Loucy (cell line): ENCODE results near the gene RIMBP2.
"Not testable (repeated sequence)": the region's sequence is repeated elsewhere in the genome, so short reads cannot be mapped to it uniquely, and the experiment has no call there.

Experiments
- H2AFZ ChIP-seq: fragments of 200-600 bp; sonication (generic); 2 replicates; pipeline ENCODE4 v1.6.0; 2016; ENCODE audit warnings: antibody characterized with exemption, mild to moderate bottlenecking, low read length, moderate library complexity
- H3F3A ChIP-seq: fragments of 200-600 bp; 2 replicates; pipeline ENCODE4 v1.6.0; 2016; ENCODE audit warnings: antibody characterized with exemption, low read depth, mild to moderate bottlenecking
- H3K27me3 ChIP-seq: fragments of 200-600 bp; sonication (generic); 2 replicates; pipeline ENCODE4 v1.6.1; 2014; ENCODE audit warnings: low read length, mild to moderate bottlenecking; ENCODE audit not compliant: insufficient read depth, poor library complexity, severe bottlenecking
- H3K36me3 ChIP-seq: fragments of 200-600 bp; sonication (generic); 2 replicates; pipeline ENCODE4 v1.6.1; 2016; ENCODE audit warnings: low read length; ENCODE audit not compliant: insufficient read depth
- H3K4me1 ChIP-seq: fragments of 200-600 bp; sonication (generic); 2 replicates; pipeline ENCODE4 v1.5.1; 2014; ENCODE audit warnings: low read length, mild to moderate bottlenecking; ENCODE audit not compliant: insufficient read depth, poor library complexity, severe bottlenecking
- H3K4me2 ChIP-seq: fragments of 200-600 bp; sonication (generic); 2 replicates; pipeline ENCODE4 v1.6.0; 2014; ENCODE audit warnings: antibody characterized with exemption, low read length, low read depth, mild to moderate bottlenecking; ENCODE audit not compliant: poor library complexity, severe bottlenecking
- H3K4me3 ChIP-seq: fragments of 200-600 bp; sonication (generic); 2 replicates; pipeline ENCODE4 v1.5.1; 2014; ENCODE audit warnings: low read length, mild to moderate bottlenecking, mixed read lengths; ENCODE audit not compliant: poor library complexity, severe bottlenecking
- H3K79me2 ChIP-seq: fragments of 200-600 bp; sonication (generic); 2 replicates; pipeline ENCODE4 v1.6.1; 2014; ENCODE audit warnings: low read length; ENCODE audit not compliant: insufficient read depth
- H3K9ac ChIP-seq: fragments of 200-600 bp; sonication (generic); 2 replicates; pipeline ENCODE4 v1.6.0; 2014; ENCODE audit warnings: mild to moderate bottlenecking, low read depth, low read length, moderate library complexity; ENCODE audit not compliant: poor library complexity, severe bottlenecking
- H3K9me2 ChIP-seq: fragments of 200-600 bp; sonication (generic); replicated peaks from 2 replicates; pipeline ENCODE4 v1.6.1; 2016; ENCODE audit warnings: low read depth, low read length, mixed read lengths
- H3K9me3 ChIP-seq: fragments of 200-600 bp; sonication (generic); 2 replicates; pipeline ENCODE4 v1.6.1; 2014; ENCODE audit warnings: mild to moderate bottlenecking, antibody characterized with exemption, low read length, low read depth; ENCODE audit not compliant: insufficient read depth
- H4K20me1 ChIP-seq: fragments of 200-600 bp; sonication (generic); 2 replicates; pipeline ENCODE4 v1.6.0; 2014; ENCODE audit warnings: antibody characterized with exemption, low read length, mild to moderate bottlenecking; ENCODE audit not compliant: insufficient read depth, poor library complexity, severe bottlenecking
- CTCF ChIP-seq: fragments of 200-600 bp; sonication (generic); conservative IDR thresholded peaks from 2 replicates; pipeline ENCODE4 v1.5.1; 2014; ENCODE audit warnings: mild to moderate bottlenecking, antibody characterized with exemption, low read length
- EZH2phosphoT487 ChIP-seq: fragments of 200-600 bp; IDR thresholded peaks from 2 replicates; pipeline ENCODE4 v1.6.1; 2018; ENCODE audit warnings: antibody characterized with exemption, mild to moderate bottlenecking, moderate library complexity, borderline replicate concordance

Gene RIMBP2

DNA sequence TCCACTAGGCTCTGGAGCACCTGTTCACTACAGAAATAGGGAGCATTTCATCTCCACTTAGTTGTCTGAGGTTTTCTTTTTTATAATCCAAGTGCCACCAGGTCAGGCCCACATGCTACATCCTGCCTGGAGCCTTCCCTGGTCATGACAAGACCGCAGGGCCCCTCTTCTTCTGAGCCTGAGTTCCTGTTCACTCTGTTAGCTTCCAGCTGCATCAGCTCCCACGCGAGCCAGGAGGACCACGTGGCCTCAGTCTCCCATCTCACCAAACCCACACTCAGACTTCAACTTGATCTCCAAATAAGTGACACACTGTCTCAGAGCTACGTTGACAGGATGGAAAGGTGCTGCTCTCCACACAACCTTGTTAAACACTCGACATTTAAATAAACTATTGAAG lies 21.0 kb downstream of the RIMBP2 start:
- Histone ChIP-seq H3K4me1 (no peaks in the 10 kb centered on the region), H3K9me2 (no peaks in the 10 kb centered on the region), H3K27me3 (no peaks in the 10 kb centered on the region), H3K4me2 (no peak overlapping the region), H3K4me3 (no peak overlapping the region), H3K36me3 (no peaks in the 10 kb centered on the region), H4K20me1 (no peaks in the 10 kb centered on the region), H3F3A (no peaks in the 10 kb centered on the region), H2AFZ (no peak overlapping the region), H3K9me3 (peaks cover 3% of the 10 kb centered on the region; the same call in 1 of the 2 replicates), H3K79me2 (no peaks in the 10 kb centered on the region), H3K9ac (no peak overlapping the region)
- TF ChIP-seq CTCF: no peak
- no peak for TF ChIP-seq EZH2phosphoT487

DNA sequence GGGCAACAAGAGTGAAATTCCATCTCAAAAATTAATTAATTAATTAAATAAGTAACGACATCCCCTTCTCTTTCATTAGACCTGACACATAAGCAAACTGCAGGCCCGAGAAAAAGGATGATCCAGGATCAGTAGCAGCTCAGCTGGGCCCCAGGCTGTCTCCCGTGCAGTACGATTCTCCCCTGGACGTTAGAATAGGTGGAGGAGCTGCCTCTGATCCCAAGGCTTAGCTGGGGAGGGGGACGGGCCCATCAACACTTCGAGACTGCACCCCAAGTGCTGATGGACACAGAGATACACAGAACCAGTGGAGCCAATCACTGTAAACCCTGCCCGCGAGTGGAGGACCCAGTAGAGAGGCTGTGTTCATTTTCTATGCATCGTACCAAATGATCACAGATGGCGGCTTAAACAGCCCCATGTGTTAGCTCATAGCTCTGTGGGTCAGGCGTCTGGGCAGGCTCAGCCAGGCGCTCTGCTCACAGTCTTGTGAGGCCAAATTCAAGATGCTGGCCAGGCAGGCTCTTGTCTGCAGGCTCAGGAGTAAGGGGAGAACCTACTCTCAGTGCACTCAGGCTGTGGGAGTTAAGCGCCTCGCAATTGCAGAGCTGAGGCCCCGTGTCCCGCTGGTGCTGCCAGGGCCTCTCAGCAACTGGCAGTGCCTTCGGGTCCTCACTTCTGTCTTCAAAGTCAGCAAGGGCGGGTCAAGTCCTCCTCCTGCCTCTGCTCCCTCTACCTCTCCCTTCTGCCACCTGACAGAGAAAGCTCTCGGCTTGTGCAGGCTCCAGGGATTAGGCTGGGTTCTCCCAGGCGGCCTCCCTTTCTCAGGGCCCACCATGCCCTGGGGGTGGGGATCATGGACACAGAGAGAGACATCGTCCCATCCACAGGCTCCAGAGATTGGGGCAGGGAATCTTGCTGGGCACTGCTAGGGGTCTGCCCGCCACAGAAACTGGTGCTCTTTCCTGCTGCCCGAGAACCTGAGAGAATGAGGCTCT lies 26.4 kb downstream of the RIMBP2 start:
- H3F3A ChIP-seq: no peaks in the 10 kb centered on the region
- no peak overlapping the region for H3K4me3 ChIP-seq
- H2AFZ ChIP-seq: no peak overlapping the region
- H3K36me3 ChIP-seq: no peaks in the 10 kb centered on the region
- H3K79me2 ChIP-seq: no peaks in the 10 kb centered on the region
- H3K4me2 ChIP-seq: no peak overlapping the region
- no peaks in the 10 kb centered on the region for H3K9me2 ChIP-seq
- no peak overlapping the region for H3K9ac ChIP-seq
- no peaks in the 10 kb centered on the region for H3K27me3 ChIP-seq
- H3K9me3 ChIP-seq: peaks cover 10% of the 10 kb centered on the region; the same call in 1 of the 2 replicates
- H3K4me1 ChIP-seq: no peaks in the 10 kb centered on the region
- TF ChIP-seq EZH2phosphoT487 (no peak), CTCF (no peak)
- no peaks in the 10 kb centered on the region for H4K20me1 ChIP-seq

DNA sequence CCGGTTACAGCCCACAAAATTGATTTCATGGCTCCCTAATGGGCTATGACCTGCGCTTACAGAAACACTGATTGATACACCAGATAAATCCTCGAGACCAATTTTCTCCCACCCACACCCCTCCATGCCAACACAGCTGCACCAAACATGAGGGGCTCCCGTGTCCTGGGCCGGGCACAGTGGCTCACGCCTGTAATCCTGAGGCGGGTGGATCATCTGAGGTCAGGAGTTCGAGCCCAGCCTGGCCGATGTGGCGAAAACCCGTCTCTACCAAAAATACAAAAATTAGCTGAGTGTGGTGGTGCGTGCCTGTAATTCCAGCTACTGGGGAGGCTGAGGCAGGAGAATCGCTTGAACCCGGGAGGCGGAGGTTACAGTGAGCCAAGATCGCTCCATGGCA lies 27.1 kb downstream of the RIMBP2 start:
- H3K4me1 ChIP-seq, H3K9me3 ChIP-seq, H3K36me3 ChIP-seq, H3F3A ChIP-seq, H3K79me2 ChIP-seq, H3K9ac ChIP-seq, H2AFZ ChIP-seq, H3K4me3 ChIP-seq, H4K20me1 ChIP-seq, H3K4me2 ChIP-seq, H3K27me3 ChIP-seq, H3K9me2 ChIP-seq: not testable (repeated sequence)
